CD4-positive, alpha-beta T cell (primary cell): ENCODE results near the gene MED17. TPM values are rescaled to one million over a fixed set of nuclear protein-coding genes. Genes with fewer than 3 reads are reported as not detected.

Source experiments
- ATAC-seq: fragments of 200-7000 bp; cut with Tn5 transposase; one replicate; pipeline ENCODE4 v1.10.0; 2022; ENCODE audit warnings: mild to moderate bottlenecking; ENCODE audit not compliant: poor library complexity
- CTCF ChIA-PET: fragments of 350-600 bp; sonication (Branson Sonifier 250); formaldehyde crosslinking; loops from one replicate; lab custom pipeline; 2021; ENCODE audit warnings: antibody characterized with exemption, inconsistent platforms; lab: Charles Lee
- POLR2A ChIA-PET: fragments of 350-600 bp; sonication (Branson Sonifier 250); formaldehyde crosslinking; loops from one replicate; lab custom pipeline; 2021; ENCODE audit warnings: antibody characterized with exemption, inconsistent platforms; lab: Charles Lee
- DNase-seq, 14 experiments: peaks; one replicate each; pipeline ENCODE4 v3.0.0-alpha.2; 2013 to 2020; ENCODE audit warnings: mixed read lengths in 2 of 14
- H3K27ac ChIP-seq, 2 donors: one replicate each; pipeline versions ENCODE4 v1.5.1 to v1.7.0; 2013; ENCODE audit warnings: low read length in 2 of 2, low read depth in 1 of 2, mild to moderate bottlenecking in 1 of 2
- H3K27me3 ChIP-seq, 2 experiments: 1 replicate in 1 of 2; 2 replicates in 1 of 2; pipeline versions ENCODE4 v1.6.1 to v1.7.0; 2013; ENCODE audit warnings: low read length in 2 of 2, control low read depth in 1 of 2, mild to moderate bottlenecking in 1 of 2, moderate library complexity in 1 of 2; ENCODE audit not compliant: insufficient read depth in 2 of 2, control insufficient read depth in 1 of 2
- H3K36me3 ChIP-seq: one replicate; pipeline ENCODE4 v1.6.1; 2013; ENCODE audit warnings: low read length, control low read depth; ENCODE audit not compliant: insufficient read depth
- H3K4me1 ChIP-seq: one replicate; pipeline ENCODE4 v1.6.1; 2013; ENCODE audit warnings: low read length, control low read depth; ENCODE audit not compliant: insufficient read depth
- H3K4me3 ChIP-seq: one replicate; pipeline ENCODE4 v1.5.1; 2013; ENCODE audit warnings: mild to moderate bottlenecking, low read length, moderate library complexity
- H3K9me3 ChIP-seq, 2 experiments: 1 replicate in 1 of 2; 2 replicates in 1 of 2; pipeline versions ENCODE4 v1.6.1 to v1.7.0; 2013; ENCODE audit warnings: low read length in 2 of 2, mild to moderate bottlenecking in 2 of 2, control low read depth in 1 of 2, moderate library complexity in 1 of 2; ENCODE audit not compliant: control insufficient read depth in 1 of 2, insufficient read depth in 1 of 2
- H3K27ac Mint-ChIP-seq: one replicate; pipeline ENCODE4 v1.8.0; 2020; ENCODE audit warnings: mixed read lengths
- H3K27me3 Mint-ChIP-seq: one replicate; pipeline ENCODE4 v1.8.0; 2021; ENCODE audit warnings: mixed read lengths
- H3K36me3 Mint-ChIP-seq: one replicate; pipeline ENCODE4 v1.8.0; 2021; ENCODE audit warnings: low read depth, mixed read lengths
- H3K4me1 Mint-ChIP-seq: one replicate; pipeline ENCODE4 v1.8.0; 2021; ENCODE audit warnings: low read depth, mixed read lengths
- H3K4me3 Mint-ChIP-seq: one replicate; pipeline ENCODE4 v1.8.0; 2020; ENCODE audit warnings: mild to moderate bottlenecking, mixed read lengths
- H3K9me3 Mint-ChIP-seq: one replicate; pipeline ENCODE4 v1.8.0; 2020; ENCODE audit warnings: mixed read lengths
- intact Hi-C, 2 experiments: fragments of 100-400 bp; cut with DNase I in 1 of 2; cut with micrococcal nuclease in 1 of 2; formaldehyde crosslinking; loops; one replicate each; pipeline versions ENCODE4 v1.15.1 to v1.9.0; 2023 to 2025; cut with DNase I, micrococcal nuclease
- total RNA-seq, 174 experiments: library from RNA in 2 of 174; stranded (reverse) in 2 of 174; gene quantifications; one replicate each; pipeline ENCODE4 v1.2.3 and lab custom pipeline; 2021 to 2026
- TF ChIP-seq, protein P1 (sequence below): fragments of 200-600 bp; IDR thresholded peaks from one replicate; pipeline ENCODE4 v1.8.0; 2022; ENCODE audit warnings: antibody characterized with exemption, mild to moderate bottlenecking

MED17 gene
- total RNA-seq, 2 experiments from 2014 or later: 63.1 to 63.6 TPM

DNA sequence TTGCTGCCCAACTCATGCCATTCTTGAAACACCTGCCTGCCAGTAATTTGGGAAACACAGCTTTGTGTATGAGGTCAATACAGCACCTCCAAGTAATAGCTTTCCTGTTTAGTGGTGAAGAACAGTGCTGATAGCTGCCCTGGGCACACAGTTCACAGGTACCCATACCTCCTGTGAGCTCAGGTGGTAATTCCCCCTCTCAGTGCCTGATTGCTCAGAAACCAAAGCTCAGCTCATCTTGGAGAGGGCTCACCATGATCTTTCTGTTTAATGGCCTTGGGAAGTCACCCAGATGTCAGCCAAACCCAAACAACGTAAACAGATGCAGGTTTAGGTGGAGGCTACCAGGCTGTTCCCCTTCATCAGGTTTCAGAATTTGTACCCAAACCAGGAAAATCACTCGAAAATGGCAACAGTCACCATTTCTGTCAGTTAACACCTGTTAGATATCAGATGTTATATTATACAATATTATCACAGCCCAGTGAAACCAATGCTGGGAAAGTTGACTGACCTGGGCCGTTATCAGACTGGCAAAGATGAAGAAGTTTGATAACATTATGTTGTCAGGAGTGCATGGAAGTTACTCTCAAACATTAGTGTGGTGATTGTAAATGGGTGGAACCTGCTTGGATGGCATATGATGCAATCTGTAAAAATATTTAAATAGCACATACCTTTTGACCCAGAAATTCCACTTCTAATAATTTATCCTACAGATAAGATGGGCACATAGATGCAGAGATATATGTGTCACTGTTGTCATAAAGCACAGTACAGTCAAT is 47.5 kb downstream of the MED17 start:
- DNase-seq (no peak), ATAC-seq (no peak)
- POLR2A ChIA-PET: no interaction called here
- Histone ChIP-seq H3K36me3 (no peaks in the 10 kb centered on the region), H3K4me1 (no peaks in the 10 kb centered on the region), H3K27me3 (peaks cover 0 to 2% of the 10 kb centered on the region in 2 experiments), H3K4me3 (no peak overlapping the region), H3K27ac (no peak overlapping the region), H3K9me3 (no peaks in the 10 kb centered on the region)
- intact Hi-C loops: no loop called here
- no peaks in the 10 kb centered on the region for H3K4me1 Mint-ChIP-seq
- CTCF ChIA-PET: no interaction called here
- H3K27ac Mint-ChIP-seq: no peak overlapping the region
- H3K27me3 Mint-ChIP-seq: no peaks in the 10 kb centered on the region
- no peaks in the 10 kb centered on the region for H3K9me3 Mint-ChIP-seq
- no peaks in the 10 kb centered on the region for H3K36me3 Mint-ChIP-seq
- no peak overlapping the region for H3K4me3 Mint-ChIP-seq
- TF ChIP-seq, protein P1, sequence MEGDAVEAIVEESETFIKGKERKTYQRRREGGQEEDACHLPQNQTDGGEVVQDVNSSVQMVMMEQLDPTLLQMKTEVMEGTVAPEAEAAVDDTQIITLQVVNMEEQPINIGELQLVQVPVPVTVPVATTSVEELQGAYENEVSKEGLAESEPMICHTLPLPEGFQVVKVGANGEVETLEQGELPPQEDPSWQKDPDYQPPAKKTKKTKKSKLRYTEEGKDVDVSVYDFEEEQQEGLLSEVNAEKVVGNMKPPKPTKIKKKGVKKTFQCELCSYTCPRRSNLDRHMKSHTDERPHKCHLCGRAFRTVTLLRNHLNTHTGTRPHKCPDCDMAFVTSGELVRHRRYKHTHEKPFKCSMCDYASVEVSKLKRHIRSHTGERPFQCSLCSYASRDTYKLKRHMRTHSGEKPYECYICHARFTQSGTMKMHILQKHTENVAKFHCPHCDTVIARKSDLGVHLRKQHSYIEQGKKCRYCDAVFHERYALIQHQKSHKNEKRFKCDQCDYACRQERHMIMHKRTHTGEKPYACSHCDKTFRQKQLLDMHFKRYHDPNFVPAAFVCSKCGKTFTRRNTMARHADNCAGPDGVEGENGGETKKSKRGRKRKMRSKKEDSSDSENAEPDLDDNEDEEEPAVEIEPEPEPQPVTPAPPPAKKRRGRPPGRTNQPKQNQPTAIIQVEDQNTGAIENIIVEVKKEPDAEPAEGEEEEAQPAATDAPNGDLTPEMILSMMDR: no peak

DNA sequence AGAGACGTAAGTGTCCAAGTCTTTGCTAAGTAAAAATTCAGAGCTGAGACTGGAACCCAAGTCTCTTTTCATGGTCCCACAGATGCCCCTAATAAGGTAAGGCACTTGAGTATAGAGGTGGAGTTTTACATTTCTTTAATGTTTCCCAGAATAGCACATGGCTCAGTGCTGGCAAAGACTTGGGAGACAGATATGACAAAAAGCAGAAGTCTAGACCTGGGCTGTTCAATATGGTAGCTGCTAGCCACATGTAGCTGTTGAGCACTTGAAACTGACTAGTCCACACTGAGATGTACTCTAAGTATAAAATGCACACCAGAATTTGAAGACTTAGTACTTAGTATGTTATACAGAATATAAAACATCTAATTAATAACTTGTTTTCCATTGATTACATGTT is 48.7 kb downstream of the MED17 start:
- POLR2A ChIA-PET: no interaction called here
- Histone ChIP-seq H3K4me1 (no peaks in the 10 kb centered on the region), H3K4me3 (no peak overlapping the region), H3K9me3 (no peaks in the 10 kb centered on the region), H3K27me3 (no peaks in the 10 kb centered on the region), H3K27ac (no peak overlapping the region), H3K36me3 (no peaks in the 10 kb centered on the region)
- Mint-ChIP-seq H3K36me3 (no peaks in the 10 kb centered on the region), H3K9me3 (no peaks in the 10 kb centered on the region), H3K4me3 (no peak overlapping the region), H3K4me1 (no peaks in the 10 kb centered on the region), H3K27ac (no peak overlapping the region), H3K27me3 (no peaks in the 10 kb centered on the region)
- ATAC-seq (no peak), DNase-seq (no peak)
- TF ChIP-seq, protein P1: no peak
- CTCF ChIA-PET: no interaction called here
- intact Hi-C loops: no loop called here

DNA sequence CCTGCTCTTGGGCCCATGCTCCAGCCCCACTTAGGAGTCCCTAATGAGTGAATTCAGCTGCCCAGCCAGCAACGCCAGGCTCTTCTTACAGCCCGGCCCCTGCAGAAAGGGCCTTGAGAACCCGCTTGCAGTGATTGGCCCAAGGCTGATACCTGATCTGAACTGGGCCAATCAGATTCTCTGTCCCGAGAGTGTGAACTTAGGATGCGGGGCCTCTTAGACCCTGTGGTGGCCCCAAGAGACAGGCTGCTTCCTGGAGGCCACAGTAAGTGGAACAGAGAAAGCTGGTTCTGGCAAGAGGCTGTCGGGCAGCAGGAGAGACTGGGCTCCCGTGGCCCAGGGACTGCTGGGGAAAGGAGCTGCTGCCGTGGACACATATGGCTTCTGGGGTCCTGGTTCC is 54.9 kb downstream of the MED17 start:
- no peaks in the 10 kb centered on the region for H3K36me3 Mint-ChIP-seq
- H3K27me3 Mint-ChIP-seq: no peaks in the 10 kb centered on the region
- no peaks in the 10 kb centered on the region for H3K9me3 Mint-ChIP-seq
- no peaks in the 10 kb centered on the region for H3K4me1 ChIP-seq
- no peak overlapping the region for H3K27ac ChIP-seq
- ChIA-PET POLR2A (no interaction called here), CTCF (no interaction called here)
- H3K27ac Mint-ChIP-seq: no peak overlapping the region
- no peaks in the 10 kb centered on the region for H3K4me1 Mint-ChIP-seq
- TF ChIP-seq, protein P1: no peak
- intact Hi-C loops: no loop called here
- no peak overlapping the region for H3K4me3 Mint-ChIP-seq
- no peak for DNase-seq
- no peak overlapping the region for H3K4me3 ChIP-seq
- H3K36me3 ChIP-seq: no peaks in the 10 kb centered on the region
- no peaks in the 10 kb centered on the region for H3K9me3 ChIP-seq
- ATAC-seq: no peak
- H3K27me3 ChIP-seq: no peaks in the 10 kb centered on the region
